ENCODE measurements around the gene CA7. TPM values are rescaled to one million over a fixed set of nuclear protein-coding genes. Genes with fewer than 3 reads are reported as not detected.
"Not testable (repeated sequence)": the region's sequence is repeated elsewhere in the genome, so short reads cannot be mapped to it uniquely, and the experiment has no call there.

The CA7 gene
- polyA plus RNA-seq, 3 donors, result 0.11 to 0.25 (median 0.24) TPM

- no peak for DNase-seq (ENCODE audit: low read depth in 3 of 3, low spot score in 2 of 3)
Observed at GRCh38 chr16:66895689-66895979, 51.4 kb downstream of the CA7 start.

DNA sequence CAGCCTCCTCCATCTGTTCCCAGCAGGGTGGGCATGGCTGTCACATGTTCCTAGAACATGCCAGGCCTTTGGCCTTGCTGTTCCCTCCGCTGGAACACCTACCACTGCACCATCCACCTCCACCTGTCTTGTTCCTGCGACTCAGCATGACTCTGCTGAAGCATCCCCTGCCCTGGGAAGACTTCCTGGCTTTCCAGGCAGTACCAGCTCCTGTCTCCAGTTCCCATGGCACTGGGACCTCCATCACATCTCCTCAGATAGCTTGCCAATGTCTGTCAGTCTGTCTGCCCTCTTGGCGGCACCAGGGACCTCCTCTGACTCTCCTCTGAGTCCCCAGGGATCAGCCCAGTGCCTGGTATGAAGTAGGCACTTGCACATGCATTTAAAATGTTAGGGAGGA is 51.8 kb downstream of the CA7 start:
- DNase-seq (ENCODE audit: low read depth in 3 of 3, low spot score in 2 of 3), result no peak

GRCh38 chr16:66896682-66897081 is 52.5 kb downstream of the CA7 start:
- DNase-seq (ENCODE audit: low read depth in 3 of 3, low spot score in 2 of 3), result not testable (repeated sequence)

DNA sequence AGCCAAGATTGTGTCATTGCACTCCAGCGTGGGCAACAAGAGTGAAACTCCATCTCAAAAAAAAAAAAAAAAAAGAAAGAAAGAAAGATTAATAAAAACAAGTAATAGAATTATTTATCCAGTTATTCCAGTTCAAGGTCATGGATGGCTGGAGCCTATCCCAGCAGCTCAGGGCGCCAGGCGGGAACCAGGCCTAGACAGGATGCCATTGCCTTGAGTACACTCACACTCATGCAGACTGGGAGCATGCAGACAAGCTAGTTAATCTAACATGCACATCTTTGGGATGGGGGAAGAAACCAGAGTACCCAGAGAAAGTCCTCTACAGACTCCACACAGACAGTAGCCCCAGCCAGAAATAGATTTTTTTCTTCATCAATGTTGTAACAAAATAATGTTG is 54.0 kb downstream of the CA7 start:
- DNase-seq (ENCODE audit: low read depth in 3 of 3, low spot score in 2 of 3), result no peak

DNA sequence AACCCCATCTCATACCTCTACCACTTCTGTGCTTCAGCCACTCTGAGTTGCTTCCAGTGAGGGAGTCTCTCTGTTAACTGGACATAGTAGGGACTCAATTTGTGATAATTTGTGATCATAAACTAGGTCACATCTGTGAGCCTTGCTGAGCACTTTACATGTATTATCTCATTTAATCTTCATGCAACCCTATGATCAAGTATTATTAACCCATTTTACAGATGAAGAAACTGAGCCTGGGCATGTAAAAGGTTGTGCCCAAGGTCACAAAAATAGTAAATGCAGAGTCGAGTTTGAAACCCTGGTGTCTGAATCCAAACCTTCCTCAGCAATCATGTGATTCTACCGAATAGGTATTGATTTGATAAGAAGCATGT is 54.7 kb downstream of the CA7 start:
- DNase-seq (ENCODE audit: low read depth in 3 of 3, low spot score in 2 of 3), result no peak

- DNase-seq (ENCODE audit: low read depth in 3 of 3, low spot score in 2 of 3), result no peak
Observed at GRCh38 chr16:66899310-66899944, 55.2 kb downstream of the CA7 start.

DNA sequence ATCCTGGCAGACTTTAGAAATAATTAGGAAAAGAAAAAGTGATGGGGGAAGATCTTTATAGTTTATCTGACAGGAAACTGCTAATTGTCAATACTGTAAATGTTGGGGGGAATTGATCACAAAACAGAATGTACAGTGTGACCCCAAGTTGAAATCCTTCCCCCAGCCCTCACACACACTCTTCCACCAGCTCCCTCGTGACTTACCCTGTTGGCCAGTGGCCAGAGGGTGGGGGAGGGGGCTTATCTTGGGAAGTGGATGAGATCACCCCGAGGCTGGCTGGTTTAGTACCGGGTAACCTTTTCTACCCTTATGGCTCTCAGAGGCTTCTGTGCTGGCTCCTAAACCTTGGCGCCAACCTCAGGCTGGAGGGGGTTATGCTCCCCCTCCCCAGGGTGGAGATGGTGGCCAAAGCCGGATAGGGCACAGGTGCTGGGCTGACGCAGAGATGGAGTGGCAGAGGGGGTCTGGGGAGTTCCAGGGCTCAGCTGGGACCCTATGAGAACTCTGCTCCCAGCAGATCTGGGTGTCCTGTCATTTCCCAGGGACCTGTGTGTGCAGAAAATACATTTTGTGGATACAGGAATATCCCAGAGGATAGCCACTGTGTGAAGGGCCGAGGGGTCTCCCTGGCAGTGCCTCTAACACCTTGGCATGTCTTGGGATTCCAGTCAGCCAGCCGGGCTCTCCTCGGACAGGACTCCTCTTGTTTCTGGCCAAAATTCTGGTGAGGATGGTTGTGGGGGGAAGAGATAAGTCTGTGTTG is 55.9 kb downstream of the CA7 start:
- DNase-seq (ENCODE audit: low read depth in 3 of 3, low spot score in 2 of 3), result peak in 2 of 3 donors; percentile 67 to 81

- no peak for DNase-seq (ENCODE audit: low read depth in 3 of 3, low spot score in 2 of 3)
Observed at GRCh38 chr16:66900721-66901441, 56.7 kb downstream of the CA7 start.

DNA sequence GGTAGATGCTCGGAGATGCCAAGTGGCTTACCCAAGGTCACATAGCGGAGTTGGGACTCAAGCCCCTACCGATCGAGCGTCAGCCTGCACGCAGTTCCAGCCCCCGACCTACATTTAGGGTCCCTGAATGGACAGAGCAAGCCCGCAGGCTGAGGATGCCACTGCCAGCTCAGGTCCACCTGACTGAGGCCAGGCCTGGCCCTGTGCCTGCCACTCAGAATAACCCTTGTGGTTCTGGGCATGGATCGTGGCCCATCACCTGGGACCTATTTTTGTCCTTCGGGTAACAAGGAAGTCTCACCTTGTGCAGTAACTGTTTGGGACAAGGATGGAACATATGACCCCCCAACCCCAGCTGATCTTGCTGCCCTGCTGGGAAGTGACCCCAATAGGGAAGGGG is 57.4 kb downstream of the CA7 start:
- DNase-seq (ENCODE audit: low read depth in 3 of 3, low spot score in 2 of 3), result no peak

- DNase-seq (ENCODE audit: low read depth in 3 of 3, low spot score in 2 of 3), result no peak
Observed at GRCh38 chr16:66902648-66903543, 58.7 kb downstream of the CA7 start.

Other genes with a start within 250 kb of the CA7 start
- gene CMTM3, start 239.7 kb upstream of the CA7 start, polyA plus RNA-seq (ENCODE audit: insufficient read length in 3 of 3), result 10 to 100 TPM; 58.7 to 64.0 (median 63.8) TPM
- gene CMTM4, start 147.7 kb upstream of the CA7 start, polyA plus RNA-seq (ENCODE audit: insufficient read length in 3 of 3), result 10 to 100 TPM; 69.1 to 70.8 (median 69.4) TPM
- gene DYNC1LI2, start 92.8 kb upstream of the CA7 start, polyA plus RNA-seq (ENCODE audit: insufficient read length in 3 of 3), result 100 to 1,000 TPM in 1 of 3 donors, 10 to 100 TPM in 2; 96.3 to 104 (median 97.4) TPM
- gene TERB1, start 42.8 kb upstream of the CA7 start, polyA plus RNA-seq (ENCODE audit: insufficient read length in 3 of 3), result under 1 TPM in 1 of 3 donors, not detected in 2; 0.16 TPM
- 10 to 100 TPM; 83.5 to 89.4 (median 84.9) TPM for gene NAE1, start 13.4 kb upstream of the CA7 start, polyA plus RNA-seq (ENCODE audit: insufficient read length in 3 of 3)
- 10 to 100 TPM; 12.3 to 12.9 (median 12.7) TPM for gene PDP2, start 36.1 kb downstream of the CA7 start, polyA plus RNA-seq (ENCODE audit: insufficient read length in 3 of 3)
- gene CDH16, start 74.5 kb downstream of the CA7 start, polyA plus RNA-seq (ENCODE audit: insufficient read length in 3 of 3), result 100 to 1,000 TPM; 228 to 269 (median 251) TPM
- gene RRAD, start 81.1 kb downstream of the CA7 start, polyA plus RNA-seq (ENCODE audit: insufficient read length in 3 of 3), result 1 to 10 TPM; 1.9 to 3.2 (median 2.1) TPM
- gene CIAO2B, start 90.0 kb downstream of the CA7 start, polyA plus RNA-seq (ENCODE audit: insufficient read length in 3 of 3), result 10 to 100 TPM; 76.4 to 98.5 (median 95.7) TPM
- gene CES2, start 91.1 kb downstream of the CA7 start, polyA plus RNA-seq (ENCODE audit: insufficient read length in 3 of 3), result 10 to 100 TPM; 39.6 to 45.2 (median 39.7) TPM
- 1 to 10 TPM; 1.3 to 3.1 (median 1.8) TPM for gene CES3, start 116.9 kb downstream of the CA7 start, polyA plus RNA-seq (ENCODE audit: insufficient read length in 3 of 3)
- gene CES4A, start 144.2 kb downstream of the CA7 start, polyA plus RNA-seq (ENCODE audit: insufficient read length in 3 of 3), result 1 to 10 TPM; 6.1 to 6.8 (median 6.7) TPM
- 10 to 100 TPM; 64.9 to 70.8 (median 66.6) TPM for gene CBFB, start 184.7 kb downstream of the CA7 start, polyA plus RNA-seq (ENCODE audit: insufficient read length in 3 of 3)

All from right renal cortex interstitium (tissue), 3 donors.